NCI-H446 (cell line): Measurements from ENCODE around the gene RAF1.
"Not testable (repeated sequence)": the region's sequence is repeated elsewhere in the genome, so short reads cannot be mapped to it uniquely, and the experiment has no call there.

ENCODE experiments used
- DNase-seq, 2 experiments: peaks; one replicate each; lab custom pipeline; 2025; lab: John Stamatoyannopoulos, UW

The RAF1 gene

GRCh38 chr3:12558706-12559105 lies 105.2 kb downstream of the RAF1 start:
- DNase-seq = no peak

- no peak for DNase-seq
Measured at GRCh38 chr3:12557473-12558100, 106.3 kb downstream of the RAF1 start.

GRCh38 chr3:12556690-12557472 lies 107.0 kb downstream of the RAF1 start, which contains the start of gene MKRN2:
Gene MKRN2 (plus strand): TSS chr3:12557087. CDS start chr3:12557151, 64 bp downstream.
- peak; percentile 65 to 90 for DNase-seq

GRCh38 chr3:12556314-12556689 lies 107.6 kb downstream of the RAF1 start:
- no peak for DNase-seq

- no peak for DNase-seq
Measured at GRCh38 chr3:12553921-12554391, 110.0 kb downstream of the RAF1 start.

- DNase-seq = no peak
Measured at GRCh38 chr3:12549971-12550760, 113.8 kb downstream of the RAF1 start.

- no peak for DNase-seq
Measured at GRCh38 chr3:12545473-12545791, 118.5 kb downstream of the RAF1 start, which contains the start of gene MKRN2OS. Gene MKRN2OS (minus strand): TSS chr3:12545499. CDS start chr3:12545464, 35 bp downstream.

- DNase-seq = no peak
Measured at GRCh38 chr3:12544652-12545472, 119.1 kb downstream of the RAF1 start.

- DNase-seq = not testable (repeated sequence)
Measured at GRCh38 chr3:12543497-12543896, 120.4 kb downstream of the RAF1 start.

GRCh38 chr3:12541625-12542024 lies 122.3 kb downstream of the RAF1 start:
- no peak for DNase-seq

- DNase-seq = no peak
Measured at GRCh38 chr3:12536423-12536822, 127.5 kb downstream of the RAF1 start.
